ENCODE data around the gene FMN1. TPM values are rescaled to one million over a fixed set of nuclear protein-coding genes. Genes with fewer than 3 reads are reported as not detected.

FMN1 gene
- total RNA-seq, 1 donor from 2014 or later: 3.3 TPM

DNA sequence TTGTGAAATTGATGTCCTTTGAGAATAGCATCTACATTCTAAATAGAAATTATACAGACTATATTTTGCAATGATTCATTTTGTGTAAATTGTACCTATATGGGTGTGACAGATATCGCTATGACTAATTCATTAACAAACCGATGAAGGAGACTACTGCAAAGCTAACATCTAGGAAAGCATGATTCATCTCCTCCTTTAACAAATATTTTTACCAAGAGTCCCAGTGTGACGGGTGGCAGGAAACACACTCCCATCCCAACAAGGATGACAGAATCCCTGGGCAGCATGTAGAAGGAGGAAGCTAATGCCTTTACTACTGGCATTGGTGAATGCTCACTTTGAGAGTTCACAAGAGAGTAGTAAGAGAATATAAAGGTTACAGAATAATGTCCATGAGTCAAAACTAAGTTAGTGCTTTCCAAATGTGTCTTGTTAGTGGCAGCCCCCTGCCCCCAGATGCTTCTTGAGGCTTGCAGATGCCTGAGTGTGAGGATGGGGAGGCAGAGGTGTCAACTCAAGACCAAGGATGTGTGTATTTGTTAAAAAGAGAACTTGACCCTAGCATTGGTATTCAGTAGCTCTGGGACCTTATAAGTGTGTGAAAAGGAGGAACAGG, 180.6 kb downstream of the FMN1 start:
- no peak for DNase-seq (ENCODE audit: missing footprints)
- ATAC-seq: no peak
- intact Hi-C loops (cut with DNase I): no loop called here

DNA sequence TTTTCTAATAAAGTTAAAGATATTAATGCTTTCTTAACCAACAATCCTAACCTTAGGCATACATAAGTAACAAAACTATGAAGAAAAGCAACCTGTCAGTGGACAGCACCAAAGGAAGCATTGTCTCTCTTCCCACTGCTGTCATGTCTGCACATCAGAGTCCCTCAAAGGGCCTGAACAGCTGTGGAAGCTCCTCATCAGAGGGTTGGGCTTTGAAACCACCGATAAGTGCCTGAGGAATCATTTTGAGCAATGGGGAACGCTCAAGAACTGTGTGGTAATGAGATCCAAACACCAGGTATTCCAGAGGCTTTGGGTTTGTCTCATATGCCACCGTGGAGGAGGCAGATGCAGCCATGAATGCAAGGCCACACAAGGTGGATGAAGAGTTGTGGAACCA, 182.5 kb downstream of the FMN1 start:
- intact Hi-C loops (cut with DNase I): no loop called here
- DNase-seq (ENCODE audit: missing footprints) (no peak), ATAC-seq (no peak)

GRCh38 chr15:33009603-33010002, 184.9 kb downstream of the FMN1 start:
- ATAC-seq (no peak), DNase-seq (ENCODE audit: missing footprints) (no peak)
- intact Hi-C loops (cut with DNase I): no loop called here

DNA sequence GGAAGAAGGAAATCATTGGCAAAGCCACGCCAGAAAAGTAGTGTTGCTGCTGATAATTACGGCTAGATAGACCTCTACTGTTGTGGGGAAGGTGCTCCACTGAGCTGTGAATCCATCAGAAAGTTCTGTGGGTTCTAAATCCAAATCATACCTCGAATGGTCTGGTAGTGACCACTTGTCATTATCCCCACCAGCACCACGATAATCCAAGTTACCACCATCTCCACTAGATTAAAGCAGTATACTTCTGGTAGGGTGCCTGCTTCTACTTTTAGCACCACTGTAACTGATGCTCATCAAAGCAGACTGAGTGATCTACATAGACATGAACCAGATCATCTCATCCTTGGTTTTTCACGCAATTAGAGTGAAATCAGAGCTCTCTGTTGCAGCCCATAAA, 185.5 kb downstream of the FMN1 start:
- DNase-seq (ENCODE audit: missing footprints): no peak
- ATAC-seq: no peak
- intact Hi-C loops (cut with DNase I): no loop called here

GRCh38 chr15:33008284-33008995, 186.1 kb downstream of the FMN1 start:
- intact Hi-C loops (cut with DNase I): no loop called here
- peak; percentile 75 for ATAC-seq
- DNase-seq (ENCODE audit: missing footprints): no peak

- ATAC-seq (peak; percentile 79), DNase-seq (ENCODE audit: missing footprints) (no peak)
- intact Hi-C loops (cut with DNase I): no loop called here
These were observed 187.1 kb downstream of the FMN1 start for GRCh38 chr15:33007303-33007855.

GRCh38 chr15:33005582-33005981, 188.9 kb downstream of the FMN1 start:
- ATAC-seq: no peak
- intact Hi-C loops (cut with DNase I): no loop called here
- DNase-seq (ENCODE audit: missing footprints): no peak

GRCh38 chr15:33001926-33002325, 192.6 kb downstream of the FMN1 start:
- DNase-seq (ENCODE audit: missing footprints): no peak
- intact Hi-C loops (cut with DNase I): no loop called here
- no peak for ATAC-seq

DNA sequence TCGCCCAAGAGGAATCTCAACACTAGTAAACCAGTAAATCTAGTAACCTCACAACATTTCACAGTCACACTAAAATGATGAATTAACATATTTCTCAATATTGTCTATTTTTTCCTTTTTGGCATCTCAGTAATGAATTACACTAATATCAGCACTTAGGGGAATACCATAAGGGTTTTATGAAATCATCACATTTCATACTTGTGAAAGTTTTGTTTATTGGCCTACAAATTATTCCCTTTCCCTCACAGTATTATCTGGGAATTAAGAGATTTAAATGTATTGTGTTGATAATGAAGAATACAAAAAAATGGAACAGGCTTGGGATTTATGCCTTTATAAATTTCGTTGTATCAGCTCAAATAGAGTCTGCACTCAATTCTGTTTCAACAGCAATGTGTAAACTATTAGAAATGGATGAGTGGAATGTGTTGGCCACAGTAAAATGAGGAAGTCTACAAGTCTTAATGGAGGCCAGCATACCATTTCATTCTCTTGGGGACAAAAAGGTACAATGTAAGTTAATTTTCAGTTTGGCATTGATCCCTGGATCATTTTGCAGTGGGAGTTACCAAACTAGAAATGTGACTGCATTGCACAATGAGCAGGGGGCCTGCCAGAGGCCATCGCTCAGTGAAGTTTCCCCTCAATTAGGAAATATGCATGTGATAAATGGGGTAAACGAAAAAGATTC, 195.4 kb downstream of the FMN1 start:
- DNase-seq (ENCODE audit: missing footprints) (peak; percentile 80), ATAC-seq (peak; percentile 80)
- intact Hi-C loops (cut with DNase I): no loop called here

DNA sequence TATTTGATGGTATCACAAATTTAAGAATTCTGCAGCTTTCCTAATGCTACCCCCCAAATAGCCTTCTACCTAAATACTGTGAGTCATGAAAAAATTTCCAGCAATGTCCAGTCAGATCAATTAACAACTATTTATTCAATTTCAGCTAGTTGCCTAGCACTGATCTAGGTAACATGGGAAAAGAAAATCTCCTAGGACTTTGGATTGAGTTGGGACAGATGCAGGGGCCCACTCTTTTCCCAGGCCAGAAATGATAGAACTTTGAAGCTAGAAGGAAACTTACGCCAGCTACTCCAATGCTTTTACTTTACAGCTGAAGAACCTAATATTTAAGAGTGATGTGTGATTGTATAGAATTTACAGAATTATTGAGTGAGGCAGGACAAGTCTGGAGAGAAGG, 196.3 kb downstream of the FMN1 start:
- intact Hi-C loops (cut with DNase I): no loop called here

GRCh38 chr15:32994810-32995424, 199.6 kb downstream of the FMN1 start:
- no peak for DNase-seq (ENCODE audit: missing footprints)
- ATAC-seq: no peak
- intact Hi-C loops (cut with DNase I): loop anchor here (2.0 kb wide), 2 partner anchors 150 to 332 kb away; no protein-coding TSS in a partner anchor

More for the DNA sequence above, 196.3 kb downstream of the FMN1 start:
- DNase-seq (ENCODE audit: missing footprints) (no peak), ATAC-seq (no peak)

DNA sequence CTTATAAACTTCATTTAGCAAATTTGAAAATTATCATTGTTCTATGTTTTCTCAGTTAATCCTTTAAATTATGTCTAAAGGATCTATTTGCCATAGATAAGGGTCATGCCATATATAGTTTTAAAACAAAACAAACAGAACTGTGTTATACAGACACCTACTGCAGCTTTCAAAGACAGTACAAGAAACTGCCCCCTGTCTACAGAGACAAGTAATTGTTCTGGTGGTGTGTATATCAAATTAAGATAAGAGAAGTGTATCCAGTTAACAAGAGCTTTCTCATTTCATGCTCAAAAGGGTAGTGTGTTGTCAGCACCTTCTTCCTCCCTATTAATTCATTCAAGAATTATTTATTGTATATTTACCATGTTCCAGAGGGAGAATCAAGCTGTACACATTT, 201.2 kb downstream of the FMN1 start:
- ATAC-seq: no peak
- DNase-seq (ENCODE audit: missing footprints): no peak
- intact Hi-C loops (cut with DNase I): no loop called here

- no peak for ATAC-seq
- intact Hi-C loops (cut with DNase I): no loop called here
- DNase-seq (ENCODE audit: missing footprints): no peak
These were observed 202.8 kb downstream of the FMN1 start for GRCh38 chr15:32991619-32992111.

DNA sequence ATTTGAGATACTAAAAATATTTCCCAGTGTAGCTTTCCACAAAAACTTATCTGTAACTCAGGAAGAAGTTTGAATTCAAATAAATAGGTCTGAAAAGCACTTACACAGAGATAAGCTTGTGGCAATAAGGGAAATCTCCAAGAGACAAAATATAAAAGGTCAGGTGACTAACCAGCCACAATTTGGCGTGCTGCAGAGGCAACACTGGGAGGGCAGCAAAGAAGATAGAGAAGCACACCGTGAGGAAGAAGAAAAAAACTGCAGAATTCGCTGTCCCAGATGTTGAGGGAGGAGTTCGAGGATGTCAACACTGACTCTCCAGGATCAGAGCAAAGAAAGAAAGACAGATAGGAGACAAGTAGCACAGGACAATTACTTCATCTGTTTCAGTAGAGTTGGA, 204.4 kb downstream of the FMN1 start:
- ATAC-seq (no peak), DNase-seq (ENCODE audit: missing footprints) (no peak)
- intact Hi-C loops (cut with DNase I): no loop called here

GRCh38 chr15:32987067-32987466, 207.4 kb downstream of the FMN1 start:
- ATAC-seq (no peak), DNase-seq (ENCODE audit: missing footprints) (no peak)
- intact Hi-C loops (cut with DNase I): no loop called here

DNA sequence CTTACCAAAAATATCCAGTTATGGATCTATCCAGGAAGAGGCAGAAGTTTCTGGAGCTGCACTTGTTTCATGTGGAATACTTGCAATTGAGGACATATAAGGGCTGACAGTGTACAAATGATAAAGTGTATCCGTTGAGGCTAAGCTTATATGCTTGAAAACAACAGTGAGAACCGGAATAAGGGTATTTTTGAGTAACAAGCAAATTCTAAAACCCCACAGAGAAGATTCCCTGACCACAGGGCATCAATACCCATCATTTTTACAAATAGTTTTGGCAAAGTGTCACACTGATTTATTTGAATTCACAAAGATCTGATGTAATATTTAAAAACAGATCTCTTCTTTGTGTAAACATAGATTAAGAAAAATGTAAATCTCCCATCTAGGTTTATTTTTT, 208.4 kb downstream of the FMN1 start:
- ATAC-seq (no peak), DNase-seq (ENCODE audit: missing footprints) (no peak)
- intact Hi-C loops (cut with DNase I): no loop called here

- DNase-seq (ENCODE audit: missing footprints): no peak
- no peak for ATAC-seq
These were observed 210.8 kb downstream of the FMN1 start for GRCh38 chr15:32983679-32984078.

GRCh38 chr15:32982001-32982400, 212.5 kb downstream of the FMN1 start:
- DNase-seq (ENCODE audit: missing footprints) (no peak), ATAC-seq (no peak)
- intact Hi-C loops (cut with DNase I): no loop called here

More at GRCh38 chr15:32983679-32984078, 210.8 kb downstream of the FMN1 start:
- intact Hi-C loops (cut with DNase I): no loop called here

GRCh38 chr15:32981536-32981935, 213.0 kb downstream of the FMN1 start:
- DNase-seq (ENCODE audit: missing footprints): no peak
- intact Hi-C loops (cut with DNase I): no loop called here
- no peak for ATAC-seq

Data from Right ventricle myocardium inferior (tissue), 1 donor.